Measurements from ENCODE around the gene SPTLC2.

The SPTLC2 gene

GRCh38 chr14:77469067-77469505, 147.4 kb downstream of the SPTLC2 start:
- H3K27me3 Mint-ChIP-seq: no peaks in the 10 kb centered on the region
- no peak for DNase-seq
- H3K27ac Mint-ChIP-seq: no peak overlapping the region

GRCh38 chr14:77467801-77468200, 148.6 kb downstream of the SPTLC2 start:
- H3K4me3 Mint-ChIP-seq: no peak overlapping the region
- ATAC-seq (no peak), DNase-seq (no peak)
- no peaks in the 10 kb centered on the region for H3K4me1 Mint-ChIP-seq
- no peak overlapping the region for H3K27ac Mint-ChIP-seq
- no peaks in the 10 kb centered on the region for H3K9me3 Mint-ChIP-seq
- no peaks in the 10 kb centered on the region for H3K27me3 Mint-ChIP-seq

More at GRCh38 chr14:77469067-77469505, 147.4 kb downstream of the SPTLC2 start:
- ATAC-seq: no peak
- H3K4me1 Mint-ChIP-seq: no peaks in the 10 kb centered on the region
- H3K9me3 Mint-ChIP-seq: no peaks in the 10 kb centered on the region
- no peak overlapping the region for H3K4me3 Mint-ChIP-seq

GRCh38 chr14:77459072-77459723, 157.2 kb downstream of the SPTLC2 start:
- peak overlapping the region; percentile 100 for H3K4me3 Mint-ChIP-seq
- peak overlapping the region; percentile 100 for H3K27ac Mint-ChIP-seq
- H3K4me1 Mint-ChIP-seq: peaks cover 45% of the 10 kb centered on the region
- H3K27me3 Mint-ChIP-seq: no peaks in the 10 kb centered on the region
- H3K9me3 Mint-ChIP-seq: no peaks in the 10 kb centered on the region
- DNase-seq: peak; percentile 64 to 70
- ATAC-seq: no peak

GRCh38 chr14:77458249-77458950, 158.0 kb downstream of the SPTLC2 start:
- ATAC-seq (peak; percentile 31), DNase-seq (peak in 1 of 2 donors; percentile 52)
- Mint-ChIP-seq H3K4me1 (peaks cover 46% of the 10 kb centered on the region), H3K27me3 (no peaks in the 10 kb centered on the region), H3K27ac (peak overlapping the region; percentile 100), H3K9me3 (no peaks in the 10 kb centered on the region), H3K4me3 (peak overlapping the region; percentile 100)

- Mint-ChIP-seq H3K27ac (peak within 1 kb of the TSS; percentile 100), H3K4me1 (peaks cover 46% of the 10 kb centered on the region), H3K4me3 (peak within 1 kb of the TSS; percentile 100), H3K27me3 (no peaks in the 10 kb centered on the region), H3K9me3 (no peaks in the 10 kb centered on the region)
- DNase-seq (peak; percentile 91 to 96), ATAC-seq (peak; percentile 97)
These were observed 158.8 kb downstream of the SPTLC2 start, which contains the start of the genes AHSA1 and VIPAS39 for GRCh38 chr14:77457522-77458248. TSS of gene AHSA1 (plus strand) at chr14:77458093. CDS start at chr14:77458190, 97 bp downstream. TSS of gene VIPAS39 (minus strand) at chr14:77457601. CDS start at chr14:77454102, 3,499 bp downstream.

- Mint-ChIP-seq H3K27ac (peak overlapping the region; percentile 100), H3K27me3 (no peaks in the 10 kb centered on the region), H3K4me3 (peak overlapping the region; percentile 100), H3K9me3 (no peaks in the 10 kb centered on the region), H3K4me1 (peaks cover 46% of the 10 kb centered on the region)
- ATAC-seq: peak; percentile 25
- DNase-seq: no peak
These were observed 159.3 kb downstream of the SPTLC2 start for GRCh38 chr14:77457115-77457521.

All from stimulated activated naive CD8-positive, alpha-beta T cell treated with anti-CD3 and anti-CD28 coated beads, Interleukin-15, amount 100 ng/mL, for 72 hours (primary cell).